IMR-90 (cell line): Measurements from ENCODE around the gene PIGC. TPM values are rescaled to one million over a fixed set of nuclear protein-coding genes. Genes with fewer than 3 reads are reported as not detected.

Source experiments
- ATAC-seq: fragments of 200-7000 bp; cut with Tn5 transposase; 2 replicates; pipeline ENCODE4 v1.9.1; 2020; ENCODE audit warnings: low read depth, mild to moderate bottlenecking, moderate library complexity
- BruUV-seq: library from RNA; stranded (reverse); fragments of 400-500 nt; replicated peaks from 2 replicates; lab custom pipeline; 2021; lab: Mats Ljungman, UMichigan
- CTCF ChIA-PET: fragments of 300-600 bp; formaldehyde crosslinking; extraction: SDS; loops from one replicate; lab custom pipeline; 2021; ENCODE audit warnings: antibody characterized with exemption; lab: Yijun Ruan, JAX
- POLR2A ChIA-PET: fragments of 300-600 bp; sonication (Branson Sonifier 250); formaldehyde crosslinking; loops from one replicate; lab custom pipeline; 2022; ENCODE audit warnings: antibody characterized with exemption; ENCODE audit not compliant: unreplicated experiment; lab: Charles Lee
- DNase-seq: peaks from one replicate; pipeline ENCODE4 v3.0.0; 2013
- H2AFZ ChIP-seq: replicated peaks from 2 replicates; pipeline ENCODE3; 2013; ENCODE audit warnings: low read length, mild to moderate bottlenecking; ENCODE audit not compliant: poor library complexity
- H2AK5ac ChIP-seq: 2 replicates; pipeline ENCODE4 v1.6.1; 2013; ENCODE audit warnings: low read depth, low read length, inconsistent platforms
- H2AK9ac ChIP-seq: replicated peaks from 2 replicates; pipeline ENCODE3; 2013; ENCODE audit warnings: mild to moderate bottlenecking, low read depth, low read length, moderate library complexity; ENCODE audit not compliant: poor library complexity
- H2BK120ac ChIP-seq: 2 replicates; pipeline ENCODE4 v1.6.1; 2013; ENCODE audit warnings: low read depth, low read length, inconsistent platforms
- H2BK15ac ChIP-seq: 3 replicates; pipeline ENCODE4 v1.6.1; 2013; ENCODE audit warnings: low read depth, low read length, inconsistent platforms
- H2BK20ac ChIP-seq: 2 replicates; pipeline ENCODE4 v1.6.1; 2013; ENCODE audit warnings: low read depth, mild to moderate bottlenecking, inconsistent platforms, low read length, moderate library complexity
- H2BK5ac ChIP-seq: 2 replicates; pipeline ENCODE4 v1.6.1; 2013; ENCODE audit warnings: mild to moderate bottlenecking, low read depth, low read length, inconsistent platforms; ENCODE audit not compliant: poor library complexity, severe bottlenecking
- H3K14ac ChIP-seq: replicated peaks from 2 replicates; pipeline ENCODE4 v1.6.1; 2013; ENCODE audit warnings: low read depth, low read length, inconsistent platforms
- H3K18ac ChIP-seq: 2 replicates; pipeline ENCODE4 v1.6.1; 2013; ENCODE audit warnings: low read depth, low read length, control low read depth
- H3K23ac ChIP-seq: 2 replicates; pipeline ENCODE4 v1.6.1; 2013; ENCODE audit warnings: low read depth, low read length, inconsistent platforms
- H3K27ac ChIP-seq: 2 replicates; pipeline ENCODE4 v1.5.1; 2013; ENCODE audit warnings: mild to moderate bottlenecking, control low read depth, low read length; ENCODE audit not compliant: insufficient read depth
- H3K27me3 ChIP-seq: 2 replicates; pipeline ENCODE4 v1.6.1; 2013; ENCODE audit warnings: low read length; ENCODE audit not compliant: control insufficient read depth, insufficient read depth
- H3K36me3 ChIP-seq: 2 replicates; pipeline ENCODE4 v1.6.1; 2013; ENCODE audit warnings: low read length, mixed read lengths; ENCODE audit not compliant: control insufficient read depth, insufficient read depth
- H3K4ac ChIP-seq: 2 replicates; pipeline ENCODE4 v1.6.1; 2013; ENCODE audit warnings: low read depth, low read length, inconsistent platforms
- H3K4me1 ChIP-seq: 2 replicates; pipeline ENCODE4 v1.6.1; 2013; ENCODE audit warnings: low read length, mixed read lengths; ENCODE audit not compliant: control insufficient read depth, insufficient read depth
- H3K4me2 ChIP-seq: 2 replicates; pipeline ENCODE4 v1.6.1; 2013; ENCODE audit warnings: low read depth, mild to moderate bottlenecking, control low read depth, low read length, moderate library complexity
- H3K4me3 ChIP-seq: 2 replicates; pipeline ENCODE4 v1.5.1; 2013; ENCODE audit warnings: low read depth, mild to moderate bottlenecking, control low read depth, low read length, moderate library complexity; ENCODE audit not compliant: insufficient read depth
- H3K56ac ChIP-seq: 2 replicates; pipeline ENCODE4 v1.6.1; 2013; ENCODE audit warnings: low read length, inconsistent platforms; ENCODE audit not compliant: insufficient read depth; ENCODE audit errors: extremely low read depth
- H3K79me1 ChIP-seq, 2 experiments: 2 replicates each; pipeline ENCODE4 v1.6.1; 2013; ENCODE audit warnings: low read length in 2 of 2, inconsistent platforms in 1 of 2, low read depth in 1 of 2
- H3K9ac ChIP-seq: 2 replicates; pipeline ENCODE4 v1.6.1; 2013; ENCODE audit warnings: low read depth, low read length, control low read depth
- H3K9me1 ChIP-seq: 2 replicates; pipeline ENCODE4 v1.6.1; 2013; ENCODE audit warnings: low read length, inconsistent platforms; ENCODE audit not compliant: insufficient read depth
- H3K9me3 ChIP-seq: 2 replicates; pipeline ENCODE4 v1.6.1; 2013; ENCODE audit warnings: low read length; ENCODE audit not compliant: control insufficient read depth, insufficient read depth
- H4K20me1 ChIP-seq: 2 replicates; pipeline ENCODE4 v1.6.1; 2013; ENCODE audit warnings: low read length, inconsistent platforms; ENCODE audit not compliant: insufficient read depth
- H4K5ac ChIP-seq: 2 replicates; pipeline ENCODE4 v1.6.1; 2013; ENCODE audit warnings: mild to moderate bottlenecking, low read depth, low read length, control low read depth
- H4K8ac ChIP-seq, 2 experiments: 2 replicates each; pipeline ENCODE4 v1.6.1; 2013; ENCODE audit warnings: low read depth in 2 of 2, low read length in 2 of 2, control low read depth in 1 of 2, inconsistent platforms in 1 of 2
- H4K91ac ChIP-seq: 2 replicates; pipeline ENCODE4 v1.6.1; 2013; ENCODE audit warnings: low read depth, low read length, inconsistent platforms; ENCODE audit not compliant: insufficient read depth
- BHLHE40 ChIP-seq: fragments of 150-350 bp; IDR thresholded peaks from 2 replicates; pipeline ENCODE4 v1.6.1; 2016; ENCODE audit warnings: mild to moderate bottlenecking, low read depth, low read length
- CEBPB ChIP-seq: IDR thresholded peaks from 2 replicates; pipeline ENCODE4 v1.6.1; 2012; ENCODE audit warnings: low read depth, low read length, improper control_type of control experiment
- CHD1 ChIP-seq: IDR thresholded peaks from 2 replicates; pipeline ENCODE4 v1.6.1; 2012; ENCODE audit warnings: low read depth, low read length, improper control_type of control experiment
- MAFK ChIP-seq: IDR thresholded peaks from 2 replicates; pipeline ENCODE4 v1.6.1; 2012; ENCODE audit warnings: low read depth, low read length, improper control_type of control experiment
- MXI1 ChIP-seq: IDR thresholded peaks from 2 replicates; pipeline ENCODE4 v1.6.1; 2012; ENCODE audit warnings: low read depth, mild to moderate bottlenecking, low read length, moderate library complexity, borderline replicate concordance
- NFE2L2 ChIP-seq: fragments of 150-350 bp; IDR thresholded peaks from 2 replicates; pipeline ENCODE4 v1.6.1; 2016; ENCODE audit warnings: low read depth, mild to moderate bottlenecking, low read length
- POLR2A ChIP-seq: IDR thresholded peaks from 2 replicates; pipeline ENCODE4 v1.6.1; 2012; ENCODE audit warnings: mild to moderate bottlenecking, low read depth, low read length
- RAD21 ChIP-seq: IDR thresholded peaks from 2 replicates; pipeline ENCODE4 v1.6.1; 2012; ENCODE audit warnings: low read length, improper control_type of control experiment
- RCOR1 ChIP-seq: IDR thresholded peaks from 2 replicates; pipeline ENCODE4 v1.6.1; 2012; ENCODE audit warnings: mild to moderate bottlenecking, low read length, improper control_type of control experiment; ENCODE audit not compliant: insufficient replicate concordance
- SMC3 ChIP-seq: fragments of 150-350 bp; IDR thresholded peaks from 2 replicates; pipeline ENCODE4 v1.6.1; 2016; ENCODE audit warnings: low read depth, mild to moderate bottlenecking, antibody characterized with exemption, low read length, moderate library complexity
- WGBS, 2 experiments: methylation state at CpG; one replicate each; pipeline versions ENCODE4 v1.1.5 to v1.1.7; 2013; ENCODE audit warnings: missing lambda C conversion rate in 2 of 2; ENCODE audit not compliant: insufficient read length in 1 of 2; ENCODE audit errors: extremely low coverage in 2 of 2; 5-methylcytosine and 5-hydroxymethylcytosine counted together
- dilution Hi-C: fragments of 300-500 bp; cut with HindIII; formaldehyde crosslinking; loops from one replicate; pipeline ENCODE4 v1.14.3; 2018; ENCODE audit warnings: low sequenced_read_pairs; ENCODE audit not compliant: unreplicated experiment
- in situ Hi-C: fragments of 300-500 bp; cut with MboI; formaldehyde crosslinking; loops from 3 replicates; pipeline ENCODE4 v1.14.3; 2019; ENCODE audit warnings: low sequenced_read_pairs, inconsistent platforms, mixed read lengths
- intact Hi-C: fragments of 100-400 bp; cut with micrococcal nuclease; formaldehyde crosslinking; loops from 2 replicates; pipeline ENCODE4 v1.10.0; 2022
- polyA plus RNA-seq, 3 experiments: library from polyadenylated mRNA; depleted of rRNA; stranded (reverse); fragments of >200 nt; gene quantifications; 2 replicates each; pipeline ENCODE4 v1.2.3, GENCODE V29; 2012; ENCODE audit warnings: low replicate concordance in 1 of 3
- total RNA-seq: library from RNA; depleted of rRNA; stranded (reverse); fragments of >200 nt; gene quantifications from 2 replicates; pipeline ENCODE4 v1.2.3, GENCODE V29; 2012
- TF ChIP-seq, protein P1 (sequence below): conservative IDR thresholded peaks from 2 replicates; pipeline ENCODE4 v1.5.1; 2012; ENCODE audit warnings: mild to moderate bottlenecking, low read depth, low read length, improper control_type of control experiment
- TF ChIP-seq, protein P2 (sequence below): fragments of 150-350 bp; IDR thresholded peaks from 2 replicates; pipeline ENCODE4 v1.6.1; 2016; ENCODE audit warnings: low read depth, mild to moderate bottlenecking, low read length, moderate library complexity, borderline replicate concordance

Gene PIGC
- total and polyA plus RNA-seq, 2 of the 4 experiments (the other 2 are of a cell fraction), result 14.9 to 15.8 TPM

DNA sequence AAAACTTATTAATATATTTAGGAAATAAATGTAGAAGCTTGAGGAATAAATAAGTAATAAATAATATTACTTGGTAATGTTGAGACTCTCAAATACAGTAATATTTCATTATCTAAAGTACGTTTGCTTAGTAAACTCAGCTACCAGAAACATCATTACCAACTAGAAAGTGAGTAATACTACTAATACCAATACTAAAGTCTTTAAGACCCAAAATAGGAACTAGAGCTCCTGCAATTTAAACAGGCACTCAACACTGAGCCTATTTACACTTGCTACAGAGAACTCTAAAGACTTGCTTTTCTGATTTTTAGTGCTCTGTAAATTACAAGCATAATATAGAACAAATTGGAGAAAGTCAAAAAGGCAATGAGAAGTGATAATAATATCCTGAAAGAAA, 36.9 kb downstream of the PIGC start:
- no peak overlapping the region for H2BK120ac ChIP-seq
- no peak overlapping the region for H3K4me2 ChIP-seq
- H3K23ac ChIP-seq, result no peak overlapping the region
- no peak overlapping the region for H3K14ac ChIP-seq
- H2BK20ac ChIP-seq, result no peak overlapping the region
- intact Hi-C loops (no loop called here), in situ Hi-C loops (loop anchor here (25.0 kb wide), 1 partner anchor 595 kb away; no protein-coding TSS in a partner anchor), dilution Hi-C loops (no loop called here)
- H3K9me1 ChIP-seq, result no peaks in the 10 kb centered on the region
- H3K18ac ChIP-seq, result no peak overlapping the region
- H3K9me3 ChIP-seq, result no peaks in the 10 kb centered on the region
- H4K91ac ChIP-seq, result no peak overlapping the region
- H3K4me1 ChIP-seq, result no peaks in the 10 kb centered on the region
- no peaks in the 10 kb centered on the region for H4K20me1 ChIP-seq
- H3K27ac ChIP-seq, result no peak overlapping the region
- H3K4me3 ChIP-seq, result no peak overlapping the region
- H3K56ac ChIP-seq, result no peak overlapping the region
- ATAC-seq, result no peak
- H3K79me1 ChIP-seq, result no peaks in the 10 kb centered on the region
- WGBS, 2 experiments, result no CpG with 5 or more reads among the region's 1 CpG
- H2AFZ ChIP-seq, result no peak overlapping the region
- no peak overlapping the region for H4K5ac ChIP-seq
- no peak overlapping the region for H4K8ac ChIP-seq
- BruUV-seq, result no TSS peak
- H2BK5ac ChIP-seq, result no peak overlapping the region
- no peak overlapping the region for H3K4ac ChIP-seq
- CTCF ChIA-PET, result no interaction called here
- no peaks in the 10 kb centered on the region for H3K27me3 ChIP-seq
- no peak overlapping the region for H3K9ac ChIP-seq
- POLR2A ChIA-PET, result no interaction called here
- no peak overlapping the region for H2AK5ac ChIP-seq
- H2AK9ac ChIP-seq, result no peak overlapping the region
- no peaks in the 10 kb centered on the region for H3K36me3 ChIP-seq
- TF ChIP-seq CEBPB, result no peak
- TF ChIP-seq SMC3, result no peak
- no peak for TF ChIP-seq MAFK
- TF ChIP-seq MXI1, result no peak
- TF ChIP-seq, protein P1, sequence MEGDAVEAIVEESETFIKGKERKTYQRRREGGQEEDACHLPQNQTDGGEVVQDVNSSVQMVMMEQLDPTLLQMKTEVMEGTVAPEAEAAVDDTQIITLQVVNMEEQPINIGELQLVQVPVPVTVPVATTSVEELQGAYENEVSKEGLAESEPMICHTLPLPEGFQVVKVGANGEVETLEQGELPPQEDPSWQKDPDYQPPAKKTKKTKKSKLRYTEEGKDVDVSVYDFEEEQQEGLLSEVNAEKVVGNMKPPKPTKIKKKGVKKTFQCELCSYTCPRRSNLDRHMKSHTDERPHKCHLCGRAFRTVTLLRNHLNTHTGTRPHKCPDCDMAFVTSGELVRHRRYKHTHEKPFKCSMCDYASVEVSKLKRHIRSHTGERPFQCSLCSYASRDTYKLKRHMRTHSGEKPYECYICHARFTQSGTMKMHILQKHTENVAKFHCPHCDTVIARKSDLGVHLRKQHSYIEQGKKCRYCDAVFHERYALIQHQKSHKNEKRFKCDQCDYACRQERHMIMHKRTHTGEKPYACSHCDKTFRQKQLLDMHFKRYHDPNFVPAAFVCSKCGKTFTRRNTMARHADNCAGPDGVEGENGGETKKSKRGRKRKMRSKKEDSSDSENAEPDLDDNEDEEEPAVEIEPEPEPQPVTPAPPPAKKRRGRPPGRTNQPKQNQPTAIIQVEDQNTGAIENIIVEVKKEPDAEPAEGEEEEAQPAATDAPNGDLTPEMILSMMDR, result no peak
- no peak for TF ChIP-seq POLR2A
- no peak for TF ChIP-seq BHLHE40
- no peak for TF ChIP-seq RCOR1
- no peak for TF ChIP-seq NFE2L2
- TF ChIP-seq, protein P2, sequence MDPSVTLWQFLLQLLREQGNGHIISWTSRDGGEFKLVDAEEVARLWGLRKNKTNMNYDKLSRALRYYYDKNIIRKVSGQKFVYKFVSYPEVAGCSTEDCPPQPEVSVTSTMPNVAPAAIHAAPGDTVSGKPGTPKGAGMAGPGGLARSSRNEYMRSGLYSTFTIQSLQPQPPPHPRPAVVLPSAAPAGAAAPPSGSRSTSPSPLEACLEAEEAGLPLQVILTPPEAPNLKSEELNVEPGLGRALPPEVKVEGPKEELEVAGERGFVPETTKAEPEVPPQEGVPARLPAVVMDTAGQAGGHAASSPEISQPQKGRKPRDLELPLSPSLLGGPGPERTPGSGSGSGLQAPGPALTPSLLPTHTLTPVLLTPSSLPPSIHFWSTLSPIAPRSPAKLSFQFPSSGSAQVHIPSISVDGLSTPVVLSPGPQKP, result no peak
- no peak for TF ChIP-seq CHD1
- TF ChIP-seq RAD21, result no peak
- no peak for DNase-seq
- no peak overlapping the region for H2BK15ac ChIP-seq
